Cardiac muscle cell (in vitro differentiated cells and primary cell): ENCODE results near the gene SEPTIN1. TPM values are rescaled to one million over a fixed set of nuclear protein-coding genes. Genes with fewer than 3 reads are reported as not detected.

ENCODE experiments used
- DNase-seq, 2 donors: peaks; one replicate each; pipeline versions ENCODE4 v3.0.0 to v3.0.0-alpha.2; 2010 to 2017; ENCODE audit warnings: low read depth in 1 of 2, low spot score in 1 of 2
- H3K27ac ChIP-seq: fragments of 200-600 bp; sonication (generic); 2 replicates; pipeline ENCODE4 v1.5.1; 2016
- H3K27me3 ChIP-seq: fragments of 200-600 bp; sonication (generic); 2 replicates; pipeline ENCODE4 v1.6.0; 2016; ENCODE audit warnings: control low read depth
- H3K36me3 ChIP-seq: fragments of 200-600 bp; sonication (generic); 2 replicates; pipeline ENCODE4 v1.5.1; 2016; ENCODE audit warnings: control low read depth
- H3K4me1 ChIP-seq: fragments of 200-600 bp; sonication (generic); 2 replicates; pipeline ENCODE4 v1.8.1; 2017; ENCODE audit warnings: low read depth, mild to moderate bottlenecking, mixed run types
- H3K4me3 ChIP-seq: fragments of 200-600 bp; sonication (generic); 2 replicates; pipeline ENCODE4 v1.5.1; 2016; ENCODE audit warnings: mild to moderate bottlenecking
- H3K9me3 ChIP-seq: fragments of 200-600 bp; sonication (generic); 2 replicates; pipeline ENCODE4 v1.5.1; 2017; ENCODE audit warnings: low read depth, mild to moderate bottlenecking, control low read depth
- polyA plus RNA-seq: library from polyadenylated mRNA; unstranded; fragments of >200 nt; fragmentation: Nextera tagmentation; extraction: Ambion mirVana; gene quantifications from 2 replicates; pipeline ENCODE4 v1.2.1, GENCODE V29; 2016
- total RNA-seq: library from RNA; depleted of rRNA; stranded (reverse); fragments of >200 nt; gene quantifications from 2 replicates; pipeline ENCODE4 v1.2.3, GENCODE V29; 2016
- TF ChIP-seq, protein P1 (sequence below): IDR thresholded peaks from 2 replicates; pipeline ENCODE4 v1.5.1; 2012; ENCODE audit warnings: low read depth, mild to moderate bottlenecking, low read length

The SEPTIN1 gene
- total and polyA plus RNA-seq, 2 experiments from 2014 or later, result 0.95 to 11.9 TPM

GRCh38 chr16:30351586-30352419 lies 30.6 kb downstream of the SEPTIN1 start:
- no peaks in the 10 kb centered on the region for H3K27me3 ChIP-seq
- peaks cover 8% of the 10 kb centered on the region for H3K4me1 ChIP-seq
- peak in 1 of 2 donors; percentile 95 for DNase-seq
- no peak overlapping the region for H3K27ac ChIP-seq
- H3K4me3 ChIP-seq, result no peak overlapping the region
- no peaks in the 10 kb centered on the region for H3K9me3 ChIP-seq
- TF ChIP-seq, protein P1, sequence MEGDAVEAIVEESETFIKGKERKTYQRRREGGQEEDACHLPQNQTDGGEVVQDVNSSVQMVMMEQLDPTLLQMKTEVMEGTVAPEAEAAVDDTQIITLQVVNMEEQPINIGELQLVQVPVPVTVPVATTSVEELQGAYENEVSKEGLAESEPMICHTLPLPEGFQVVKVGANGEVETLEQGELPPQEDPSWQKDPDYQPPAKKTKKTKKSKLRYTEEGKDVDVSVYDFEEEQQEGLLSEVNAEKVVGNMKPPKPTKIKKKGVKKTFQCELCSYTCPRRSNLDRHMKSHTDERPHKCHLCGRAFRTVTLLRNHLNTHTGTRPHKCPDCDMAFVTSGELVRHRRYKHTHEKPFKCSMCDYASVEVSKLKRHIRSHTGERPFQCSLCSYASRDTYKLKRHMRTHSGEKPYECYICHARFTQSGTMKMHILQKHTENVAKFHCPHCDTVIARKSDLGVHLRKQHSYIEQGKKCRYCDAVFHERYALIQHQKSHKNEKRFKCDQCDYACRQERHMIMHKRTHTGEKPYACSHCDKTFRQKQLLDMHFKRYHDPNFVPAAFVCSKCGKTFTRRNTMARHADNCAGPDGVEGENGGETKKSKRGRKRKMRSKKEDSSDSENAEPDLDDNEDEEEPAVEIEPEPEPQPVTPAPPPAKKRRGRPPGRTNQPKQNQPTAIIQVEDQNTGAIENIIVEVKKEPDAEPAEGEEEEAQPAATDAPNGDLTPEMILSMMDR, result no peak
- H3K36me3 ChIP-seq, result peaks cover 22% of the 10 kb centered on the region

DNA sequence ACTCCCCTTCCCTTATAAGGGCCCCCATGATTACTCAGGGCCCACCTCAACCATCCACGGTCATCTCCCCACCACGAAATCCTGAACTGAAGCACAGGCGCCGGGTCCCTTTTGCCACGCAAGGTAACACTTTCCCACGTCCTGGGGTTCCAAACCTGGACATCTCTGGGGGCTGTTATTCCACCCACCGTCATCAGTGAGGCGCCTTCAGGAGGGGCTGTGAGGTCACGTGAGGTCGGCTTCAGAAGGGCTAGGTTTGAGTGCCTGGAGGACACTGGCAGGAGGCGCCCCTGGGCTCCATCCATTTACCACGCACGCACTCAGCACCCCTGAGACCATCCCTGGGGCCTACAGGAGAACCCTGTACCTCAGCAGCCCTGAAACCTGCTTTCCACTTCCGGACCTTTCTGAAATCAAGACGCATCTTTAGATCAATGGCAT lies 31.3 kb downstream of the SEPTIN1 start:
- Histone ChIP-seq H3K9me3 (no peaks in the 10 kb centered on the region), H3K27me3 (no peaks in the 10 kb centered on the region), H3K36me3 (peaks cover 22% of the 10 kb centered on the region), H3K4me1 (peaks cover 7% of the 10 kb centered on the region), H3K27ac (no peak overlapping the region), H3K4me3 (no peak overlapping the region)
- DNase-seq, result no peak
- TF ChIP-seq, protein P1, result no peak

GRCh38 chr16:30350134-30350871 lies 32.1 kb downstream of the SEPTIN1 start:
- no peak overlapping the region for H3K4me3 ChIP-seq
- no peaks in the 10 kb centered on the region for H3K27me3 ChIP-seq
- peaks cover 22% of the 10 kb centered on the region for H3K36me3 ChIP-seq
- no peak for DNase-seq
- H3K27ac ChIP-seq, result no peak overlapping the region
- TF ChIP-seq, protein P1, result no peak
- H3K9me3 ChIP-seq, result no peaks in the 10 kb centered on the region
- peaks cover 5% of the 10 kb centered on the region for H3K4me1 ChIP-seq

- Histone ChIP-seq H3K27ac (peak overlapping the region; percentile 72), H3K4me3 (no peak overlapping the region), H3K4me1 (peaks cover 5% of the 10 kb centered on the region), H3K9me3 (no peaks in the 10 kb centered on the region), H3K27me3 (no peaks in the 10 kb centered on the region), H3K36me3 (peaks cover 22% of the 10 kb centered on the region)
- TF ChIP-seq, protein P1, result no peak
- DNase-seq, result no peak
Measured at GRCh38 chr16:30349675-30350074, 32.7 kb downstream of the SEPTIN1 start.

GRCh38 chr16:30348929-30349328 lies 33.4 kb downstream of the SEPTIN1 start:
- TF ChIP-seq, protein P1, result no peak
- H3K9me3 ChIP-seq, result no peaks in the 10 kb centered on the region
- no peak overlapping the region for H3K4me3 ChIP-seq
- no peak for DNase-seq
- H3K36me3 ChIP-seq, result peaks cover 22% of the 10 kb centered on the region
- no peaks in the 10 kb centered on the region for H3K27me3 ChIP-seq
- no peaks in the 10 kb centered on the region for H3K4me1 ChIP-seq
- H3K27ac ChIP-seq, result peak overlapping the region; percentile 72
